Fibroblast of skin of left quadriceps (primary cell): ENCODE data around the gene EXOC6B.

Experiments
- DNase-seq, 2 experiments: peaks; one replicate each; pipeline ENCODE4 v3.0.0-alpha.2; 2013; ENCODE audit warnings: low read depth in 2 of 2

The EXOC6B gene

DNA sequence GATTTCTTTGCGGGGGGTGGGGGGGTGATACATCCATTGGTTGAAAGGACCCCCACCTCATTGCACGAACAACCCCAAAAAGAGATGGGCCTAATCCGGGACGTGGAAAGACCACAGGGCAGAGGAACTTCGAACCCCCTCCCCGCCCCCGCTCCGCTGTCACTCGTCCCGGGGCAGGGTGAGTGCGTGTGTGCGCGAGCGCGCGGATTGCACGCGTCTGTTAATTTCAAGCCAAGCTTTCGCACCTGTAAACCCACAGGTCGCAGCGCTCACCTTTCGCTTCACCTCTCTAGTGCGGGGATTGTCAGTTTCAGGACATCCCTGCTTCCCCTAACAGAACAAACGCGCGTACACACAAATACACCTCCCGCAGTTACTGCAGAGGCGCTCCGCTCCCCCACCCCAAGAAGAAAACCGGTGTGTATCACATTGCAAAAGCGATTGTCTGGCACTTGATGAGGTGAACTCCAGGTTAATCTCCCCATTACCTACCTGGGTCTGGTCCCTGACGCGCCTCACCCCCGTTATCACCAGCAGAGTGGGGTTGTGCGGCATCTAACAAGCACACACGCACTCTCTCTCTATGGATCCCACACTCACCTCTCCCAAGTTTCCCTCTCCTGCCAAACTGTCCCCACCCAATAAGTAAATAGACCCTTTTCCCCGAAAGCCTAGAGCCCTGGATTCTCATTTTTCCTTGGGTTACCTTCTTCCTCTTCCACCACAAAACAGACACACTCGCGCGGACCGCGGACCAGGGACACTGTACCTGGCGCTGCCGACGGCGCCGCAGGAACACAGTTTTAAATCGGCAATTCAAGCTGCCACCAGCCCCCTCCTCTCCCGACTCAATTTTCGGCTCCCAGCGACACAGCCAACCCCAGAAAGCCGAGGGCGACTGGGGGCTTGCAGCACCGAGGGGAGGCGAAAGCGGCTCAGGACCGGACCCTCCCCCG lies 679.2 kb downstream of the EXOC6B start:
- DNase-seq, result no peak

GRCh38 chr2:72145658-72146329 lies 680.0 kb downstream of the EXOC6B start:
- DNase-seq, result no peak

- no peak for DNase-seq
Observed at GRCh38 chr2:72145289-72145657, 680.6 kb downstream of the EXOC6B start.

GRCh38 chr2:72144632-72145288 lies 681.1 kb downstream of the EXOC6B start:
- DNase-seq, result no peak

GRCh38 chr2:72144274-72144631 lies 681.6 kb downstream of the EXOC6B start:
- DNase-seq, result no peak

DNA sequence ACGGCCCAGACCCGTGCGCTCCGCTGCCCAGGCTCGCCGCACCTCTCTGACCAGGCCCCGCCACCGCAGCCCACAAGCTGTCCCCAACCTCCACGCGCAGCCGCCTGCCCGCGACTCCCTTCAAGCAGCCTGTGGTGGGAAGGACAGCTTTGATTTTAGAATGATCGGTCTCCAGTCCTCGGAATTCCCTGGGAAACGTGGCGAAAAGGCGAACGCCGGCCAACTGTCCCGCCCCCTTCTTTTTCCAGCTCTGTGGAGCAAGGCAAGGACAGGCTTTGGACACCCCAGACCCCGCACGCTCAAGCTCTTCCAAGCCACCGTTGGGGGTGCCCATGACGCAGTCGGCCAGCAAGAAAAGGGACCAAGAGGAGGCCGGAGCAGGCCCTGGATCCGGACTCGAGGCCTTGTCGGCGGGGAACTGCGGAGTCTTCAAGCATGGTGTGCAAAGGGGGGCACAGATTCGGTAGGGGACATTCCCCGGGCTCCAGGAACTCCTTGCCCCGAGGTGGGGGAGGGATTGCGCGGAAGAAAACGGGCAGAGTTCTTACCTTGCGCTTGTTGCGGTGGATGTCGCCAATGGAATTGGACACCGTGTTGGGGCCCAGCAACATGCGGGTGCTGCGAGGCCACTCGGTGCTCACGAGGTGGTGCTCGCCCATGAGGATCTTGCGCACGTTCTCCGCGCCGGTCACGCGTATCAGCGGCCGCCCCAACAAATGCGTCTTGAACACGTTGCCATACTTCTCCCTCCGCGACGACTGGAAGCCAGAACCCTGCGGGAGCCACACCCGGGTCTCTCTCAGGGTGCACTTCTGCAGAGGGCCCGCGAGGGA lies 682.2 kb downstream of the EXOC6B start:
- no peak for DNase-seq

- no peak for DNase-seq
Observed at GRCh38 chr2:72142570-72143440, 683.0 kb downstream of the EXOC6B start.

DNA sequence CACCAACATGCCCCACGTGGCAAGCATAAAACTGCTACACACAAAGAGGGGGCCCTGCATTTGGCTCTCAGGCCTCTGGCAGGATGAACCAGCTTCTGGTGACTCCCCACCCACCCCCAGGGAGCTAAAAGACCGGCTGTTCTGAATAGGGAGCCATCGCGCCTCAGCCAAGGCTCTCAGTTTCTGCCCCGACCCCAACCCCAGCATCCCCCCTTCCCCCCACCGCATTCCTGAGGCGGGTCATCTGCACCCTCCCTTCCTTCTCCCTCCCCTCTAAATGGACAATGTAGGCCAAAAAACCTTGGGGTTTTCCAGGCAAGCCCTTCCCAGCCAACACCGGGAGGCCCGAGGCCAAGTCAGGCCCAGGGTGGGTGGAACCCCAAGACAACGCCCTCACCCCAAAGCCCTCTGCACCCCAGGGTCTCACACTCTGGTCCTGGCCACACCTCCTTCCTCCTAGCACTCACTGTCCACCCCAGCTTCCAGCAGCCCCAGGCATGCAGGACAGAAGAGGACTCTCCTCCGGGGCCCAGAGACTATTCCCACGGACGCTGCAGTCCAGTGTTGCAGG lies 683.9 kb downstream of the EXOC6B start:
- no peak for DNase-seq

- no peak for DNase-seq
Observed at GRCh38 chr2:72141032-72141645, 684.7 kb downstream of the EXOC6B start.

DNA sequence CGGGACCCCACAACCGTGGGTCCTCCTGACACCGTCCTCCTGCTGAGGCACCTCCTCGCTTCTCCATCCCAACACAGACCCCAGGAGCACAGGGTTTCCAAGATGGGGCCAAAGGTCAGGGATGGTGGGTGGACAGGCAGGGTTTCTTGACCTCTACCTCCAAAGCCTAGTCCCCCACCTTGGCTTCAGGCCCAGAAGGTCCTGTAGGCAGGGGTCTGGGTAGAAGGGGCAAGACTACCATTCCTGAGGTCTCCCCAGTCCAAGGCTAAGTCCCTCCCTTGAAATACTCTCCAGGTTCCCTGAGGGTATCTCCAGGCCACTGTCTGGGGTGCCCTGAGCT lies 685.2 kb downstream of the EXOC6B start:
- DNase-seq, result no peak

- DNase-seq, result no peak
Observed at GRCh38 chr2:72139874-72140620, 685.8 kb downstream of the EXOC6B start.

- DNase-seq, result no peak
Observed at GRCh38 chr2:72139471-72139873, 686.4 kb downstream of the EXOC6B start.

GRCh38 chr2:72138921-72139381 lies 686.9 kb downstream of the EXOC6B start:
- no peak for DNase-seq

DNA sequence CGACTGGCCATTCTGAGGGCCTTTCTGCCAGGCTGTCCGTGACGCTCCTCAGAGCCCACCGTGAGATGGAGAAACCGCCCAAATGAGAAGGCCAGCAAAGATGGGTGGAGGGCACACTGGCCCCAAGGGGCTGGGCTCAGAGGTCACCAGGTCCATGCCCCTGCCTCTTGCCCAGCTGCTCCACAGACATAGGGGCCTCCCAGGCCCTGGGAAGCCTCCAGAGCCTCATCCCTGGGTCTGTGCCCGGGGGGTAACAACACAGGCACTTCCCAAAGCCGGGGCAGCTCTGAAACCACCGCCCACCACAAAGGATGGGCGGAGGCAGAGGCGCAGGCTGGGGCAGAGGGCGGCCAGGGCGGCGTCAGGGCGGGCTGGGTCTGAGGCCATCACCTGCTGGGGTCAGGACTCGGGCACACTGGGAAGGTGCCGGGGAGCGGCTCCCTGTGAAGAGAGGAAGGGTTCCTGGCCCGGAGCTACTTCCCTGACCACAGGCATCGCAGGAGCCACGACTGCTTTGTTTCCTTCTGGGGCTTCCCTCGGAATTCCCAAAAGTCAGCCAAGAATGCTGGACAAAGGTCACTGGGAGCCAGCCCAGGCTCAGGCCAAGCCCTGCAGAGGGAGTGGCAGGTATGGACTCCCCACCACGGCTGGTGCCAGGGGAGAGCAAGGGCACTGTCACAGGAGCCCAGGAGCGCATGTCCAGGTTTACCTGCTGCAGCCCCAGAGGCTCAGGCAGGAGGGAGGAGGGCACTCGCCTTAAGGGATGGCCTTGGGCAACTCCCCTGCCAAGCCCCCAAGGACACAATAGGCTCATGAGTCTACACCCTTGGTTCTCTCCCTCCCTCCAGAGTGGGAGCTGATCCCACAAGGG lies 687.6 kb downstream of the EXOC6B start:
- DNase-seq, result no peak

DNA sequence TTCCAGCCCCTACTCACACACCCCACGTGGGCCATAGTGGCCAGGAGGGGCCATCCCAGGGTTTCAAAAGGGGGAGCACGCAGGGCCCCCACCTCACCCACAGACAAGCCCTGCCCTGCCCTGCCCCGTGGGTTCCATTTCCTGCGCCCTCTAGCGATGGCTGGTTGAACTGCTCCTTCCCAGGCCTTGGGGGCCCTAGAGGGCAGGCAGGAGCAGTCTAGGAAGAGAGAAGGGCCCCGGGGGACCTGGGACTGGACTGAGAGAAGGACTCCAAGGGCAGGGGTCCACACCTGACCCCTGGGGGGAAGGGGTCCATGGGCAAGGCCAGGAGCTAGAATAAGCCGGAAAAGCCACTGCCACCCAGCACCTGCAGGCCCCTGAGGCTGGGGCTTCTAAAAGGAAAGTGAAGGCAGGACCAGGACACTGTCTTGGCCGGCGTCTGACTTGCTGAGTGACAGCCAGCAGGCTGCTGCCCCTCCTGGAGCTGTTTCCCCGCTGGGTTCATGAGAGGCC lies 688.3 kb downstream of the EXOC6B start:
- no peak for DNase-seq

- no peak for DNase-seq
Observed at GRCh38 chr2:72136933-72137497, 688.8 kb downstream of the EXOC6B start.

DNA sequence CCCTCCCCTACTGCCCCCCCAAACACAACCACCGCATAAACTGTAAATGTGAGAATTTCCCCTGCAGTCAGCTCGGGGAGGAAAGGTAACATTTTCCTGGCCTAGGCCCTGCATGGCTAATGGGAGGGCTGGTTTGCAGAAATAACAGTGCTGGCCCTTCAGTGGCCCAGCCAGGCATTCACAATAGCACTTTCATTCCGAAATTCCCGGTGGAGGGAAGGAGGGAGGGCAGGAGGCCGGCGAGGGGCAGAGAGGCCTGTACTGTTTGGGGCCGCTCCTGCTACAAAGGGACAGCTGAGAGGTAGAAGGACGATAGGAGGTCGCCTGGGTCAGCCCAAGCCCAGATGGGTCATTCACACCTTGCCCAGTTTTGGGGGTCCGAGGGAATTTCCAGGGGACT lies 689.5 kb downstream of the EXOC6B start:
- DNase-seq, result no peak

DNA sequence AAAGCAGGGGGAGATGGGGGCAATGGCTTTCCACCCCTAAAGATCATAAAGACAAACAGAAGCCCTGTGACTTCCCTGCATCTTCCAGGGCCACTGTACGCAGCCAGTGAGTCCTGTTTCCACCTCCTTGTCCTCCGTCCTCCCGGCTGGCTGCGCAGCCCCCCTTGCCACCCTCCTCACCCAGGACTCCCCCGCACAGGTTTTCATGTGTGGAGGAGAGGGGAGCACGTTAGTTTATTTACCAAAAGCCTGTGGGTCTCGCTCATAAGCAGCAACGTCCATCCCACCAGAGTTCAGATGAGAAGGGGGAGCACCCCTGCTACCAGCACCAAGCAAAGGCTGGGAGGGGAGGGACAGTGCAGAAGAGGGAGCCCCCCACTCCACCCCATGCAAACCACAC lies 689.9 kb downstream of the EXOC6B start:
- no peak for DNase-seq
